ENCODE measurements around the gene SMTN.

The SMTN gene

GRCh38 chr22:31127181-31127772 lies 46.2 kb downstream of the SMTN start:
- DNase-seq (ENCODE audit: low spot score in 2 of 2) (no peak), ATAC-seq (ENCODE audit: low read depth) (peak; percentile 41)
- no peaks in the 10 kb centered on the region for H3K9me3 Mint-ChIP-seq
- H3K4me3 Mint-ChIP-seq = peak overlapping the region; percentile 14
- H3K27me3 Mint-ChIP-seq = peaks cover 11% of the 10 kb centered on the region
- peaks cover 12% of the 10 kb centered on the region for H3K4me1 Mint-ChIP-seq
- H3K36me3 Mint-ChIP-seq = no peaks in the 10 kb centered on the region
- H3K27ac Mint-ChIP-seq = no peak overlapping the region

- H3K4me3 Mint-ChIP-seq = peak overlapping the region; percentile 28
- ATAC-seq (ENCODE audit: low read depth) (no peak), DNase-seq (ENCODE audit: low spot score in 2 of 2) (no peak)
- no peak overlapping the region for H3K27ac Mint-ChIP-seq
- peaks cover 12% of the 10 kb centered on the region for H3K4me1 Mint-ChIP-seq
- peaks cover 11% of the 10 kb centered on the region for H3K27me3 Mint-ChIP-seq
- H3K9me3 Mint-ChIP-seq = no peaks in the 10 kb centered on the region
- H3K36me3 Mint-ChIP-seq = no peaks in the 10 kb centered on the region
Observed at GRCh38 chr22:31128156-31128555, 47.0 kb downstream of the SMTN start.

- Mint-ChIP-seq H3K4me1 (peaks cover 10% of the 10 kb centered on the region), H3K36me3 (no peaks in the 10 kb centered on the region), H3K27ac (no peak overlapping the region), H3K27me3 (peaks cover 7% of the 10 kb centered on the region), H3K9me3 (no peaks in the 10 kb centered on the region), H3K4me3 (no peak overlapping the region)
- ATAC-seq (ENCODE audit: low read depth) (no peak), DNase-seq (ENCODE audit: low spot score in 2 of 2) (no peak)
Observed at GRCh38 chr22:31130873-31131272, 49.8 kb downstream of the SMTN start.

GRCh38 chr22:31133911-31134310 lies 52.8 kb downstream of the SMTN start:
- Mint-ChIP-seq H3K4me1 (no peaks in the 10 kb centered on the region), H3K4me3 (no peak overlapping the region), H3K9me3 (no peaks in the 10 kb centered on the region), H3K27ac (no peak overlapping the region), H3K27me3 (no peaks in the 10 kb centered on the region), H3K36me3 (no peaks in the 10 kb centered on the region)
- ATAC-seq (ENCODE audit: low read depth) (no peak), DNase-seq (ENCODE audit: low spot score in 2 of 2) (no peak)

DNA sequence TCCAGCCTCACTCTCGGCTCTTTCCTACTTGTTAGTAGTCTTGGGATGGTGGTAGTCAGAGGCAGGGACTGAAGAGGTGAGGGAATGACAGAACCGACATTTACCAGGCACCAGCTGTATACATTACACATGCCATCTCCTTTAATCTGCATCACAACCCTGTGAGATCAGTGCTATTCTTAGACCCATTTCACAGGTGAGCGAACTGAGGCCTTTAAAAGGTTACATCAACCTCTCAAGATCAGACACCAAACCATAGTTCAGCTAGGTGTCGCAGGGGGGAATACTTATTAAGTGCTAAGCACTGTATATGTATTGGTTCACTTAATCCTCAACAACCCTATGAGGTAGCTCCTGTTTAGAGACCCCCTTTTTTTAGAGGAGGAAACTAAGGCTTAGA lies 53.6 kb downstream of the SMTN start:
- ATAC-seq (ENCODE audit: low read depth) = no peak
- no peak overlapping the region for H3K27ac Mint-ChIP-seq
- H3K36me3 Mint-ChIP-seq = no peaks in the 10 kb centered on the region
- no peak for DNase-seq (ENCODE audit: low spot score in 2 of 2)
- H3K27me3 Mint-ChIP-seq = peaks cover 1% of the 10 kb centered on the region
- H3K9me3 Mint-ChIP-seq = no peaks in the 10 kb centered on the region
- H3K4me3 Mint-ChIP-seq = no peak overlapping the region
- H3K4me1 Mint-ChIP-seq = no peaks in the 10 kb centered on the region

DNA sequence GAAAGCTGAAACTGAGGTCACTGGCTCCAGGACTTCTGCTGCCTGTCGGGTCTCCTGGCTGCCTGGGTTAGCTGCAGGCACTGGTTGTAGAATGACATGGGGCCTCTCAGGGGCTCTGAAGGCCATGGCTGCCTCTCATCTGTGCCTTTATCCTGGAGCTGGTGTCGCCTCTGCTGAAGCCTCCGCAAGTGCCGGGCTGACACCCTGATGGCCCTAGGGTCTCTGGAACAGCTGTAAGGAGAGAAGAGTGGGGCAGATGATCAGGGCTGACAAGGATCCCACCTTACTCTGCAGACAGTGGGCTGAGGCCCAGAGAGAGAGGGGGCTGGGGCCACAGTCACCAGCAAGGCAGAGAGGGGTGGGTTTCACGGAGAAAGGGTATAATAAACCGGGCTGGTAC lies 54.6 kb downstream of the SMTN start:
- no peak overlapping the region for H3K4me3 Mint-ChIP-seq
- H3K36me3 Mint-ChIP-seq = no peaks in the 10 kb centered on the region
- peaks cover 6% of the 10 kb centered on the region for H3K27me3 Mint-ChIP-seq
- no peak overlapping the region for H3K27ac Mint-ChIP-seq
- DNase-seq (ENCODE audit: low spot score in 2 of 2) = no peak
- ATAC-seq (ENCODE audit: low read depth) = no peak
- no peaks in the 10 kb centered on the region for H3K4me1 Mint-ChIP-seq
- no peaks in the 10 kb centered on the region for H3K9me3 Mint-ChIP-seq

DNA sequence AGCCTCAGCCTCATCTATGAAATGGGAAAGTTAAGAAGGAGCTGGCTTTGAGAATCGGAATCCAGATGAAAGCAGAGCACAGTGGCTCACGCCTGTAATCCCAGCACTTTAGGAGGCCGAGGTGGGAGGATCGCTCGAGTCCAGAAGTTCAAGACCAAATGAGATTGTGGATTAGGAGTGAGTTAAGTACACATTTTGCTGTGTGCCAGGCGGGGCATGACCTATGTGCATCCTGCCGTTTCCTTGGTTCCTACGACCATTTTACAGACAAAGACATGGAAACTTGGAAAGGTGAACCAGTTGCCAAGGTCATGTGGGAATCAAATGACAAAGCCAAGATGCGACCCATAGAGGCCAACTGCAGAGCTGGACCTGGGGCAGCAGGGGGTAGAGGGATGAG lies 55.0 kb downstream of the SMTN start:
- no peak overlapping the region for H3K4me3 Mint-ChIP-seq
- H3K36me3 Mint-ChIP-seq = no peaks in the 10 kb centered on the region
- no peaks in the 10 kb centered on the region for H3K4me1 Mint-ChIP-seq
- no peaks in the 10 kb centered on the region for H3K9me3 Mint-ChIP-seq
- ATAC-seq (ENCODE audit: low read depth) (no peak), DNase-seq (ENCODE audit: low spot score in 2 of 2) (no peak)
- H3K27ac Mint-ChIP-seq = no peak overlapping the region
- peaks cover 6% of the 10 kb centered on the region for H3K27me3 Mint-ChIP-seq

- H3K4me1 Mint-ChIP-seq = no peaks in the 10 kb centered on the region
- no peak overlapping the region for H3K4me3 Mint-ChIP-seq
- DNase-seq (ENCODE audit: low spot score in 2 of 2) (no peak), ATAC-seq (ENCODE audit: low read depth) (no peak)
- no peak overlapping the region for H3K27ac Mint-ChIP-seq
- no peaks in the 10 kb centered on the region for H3K36me3 Mint-ChIP-seq
- no peaks in the 10 kb centered on the region for H3K9me3 Mint-ChIP-seq
- peaks cover 6% of the 10 kb centered on the region for H3K27me3 Mint-ChIP-seq
Observed at GRCh38 chr22:31136711-31137110, 55.6 kb downstream of the SMTN start.

DNA sequence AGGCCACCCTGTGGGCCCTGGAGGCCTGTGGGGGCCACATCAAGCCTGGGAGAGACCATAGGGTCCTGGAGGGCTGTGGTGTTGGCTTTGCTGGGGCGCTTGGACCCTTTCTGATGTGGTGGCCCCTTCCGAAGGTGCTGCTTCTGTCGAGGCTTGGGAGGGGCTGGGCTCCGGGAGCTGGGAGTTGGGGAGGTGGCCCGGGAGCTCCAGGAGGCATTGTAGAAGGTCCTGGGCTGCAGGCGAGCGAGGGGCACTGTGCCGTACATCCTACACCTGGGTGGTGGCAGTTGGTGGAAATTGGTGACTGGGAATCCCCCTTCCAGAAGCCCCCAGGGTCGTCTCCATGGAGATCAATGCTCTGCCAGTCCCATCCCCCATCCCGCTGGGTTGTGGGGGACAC lies 56.6 kb downstream of the SMTN start:
- no peak for DNase-seq (ENCODE audit: low spot score in 2 of 2)
- Mint-ChIP-seq H3K27me3 (peaks cover 7% of the 10 kb centered on the region), H3K4me3 (no peak overlapping the region), H3K27ac (no peak overlapping the region), H3K9me3 (no peaks in the 10 kb centered on the region), H3K36me3 (no peaks in the 10 kb centered on the region), H3K4me1 (no peaks in the 10 kb centered on the region)
- no peak for ATAC-seq (ENCODE audit: low read depth)

DNA sequence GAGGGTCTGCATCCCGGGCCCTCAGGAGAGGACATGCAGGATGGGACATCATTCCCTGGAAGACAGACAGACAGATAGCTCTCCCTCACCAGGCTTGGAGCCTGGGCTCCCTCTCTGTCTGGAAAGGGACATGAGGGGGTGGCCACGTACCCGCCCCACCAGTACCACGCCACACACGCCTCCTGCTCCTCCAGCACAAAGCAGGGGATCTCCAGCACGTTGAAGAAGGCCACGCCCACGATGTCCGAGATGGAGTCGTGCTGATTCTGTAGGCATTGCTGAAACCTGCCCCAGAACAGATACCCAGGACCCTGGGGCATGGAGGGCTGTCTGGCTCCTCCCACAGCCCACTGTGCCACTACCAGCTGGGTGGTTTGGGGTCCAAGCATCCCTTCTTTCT lies 57.0 kb downstream of the SMTN start:
- no peak overlapping the region for H3K27ac Mint-ChIP-seq
- ATAC-seq (ENCODE audit: low read depth) (no peak), DNase-seq (ENCODE audit: low spot score in 2 of 2) (no peak)
- no peaks in the 10 kb centered on the region for H3K36me3 Mint-ChIP-seq
- no peak overlapping the region for H3K4me3 Mint-ChIP-seq
- H3K27me3 Mint-ChIP-seq = peaks cover 7% of the 10 kb centered on the region
- no peaks in the 10 kb centered on the region for H3K9me3 Mint-ChIP-seq
- H3K4me1 Mint-ChIP-seq = no peaks in the 10 kb centered on the region

DNA sequence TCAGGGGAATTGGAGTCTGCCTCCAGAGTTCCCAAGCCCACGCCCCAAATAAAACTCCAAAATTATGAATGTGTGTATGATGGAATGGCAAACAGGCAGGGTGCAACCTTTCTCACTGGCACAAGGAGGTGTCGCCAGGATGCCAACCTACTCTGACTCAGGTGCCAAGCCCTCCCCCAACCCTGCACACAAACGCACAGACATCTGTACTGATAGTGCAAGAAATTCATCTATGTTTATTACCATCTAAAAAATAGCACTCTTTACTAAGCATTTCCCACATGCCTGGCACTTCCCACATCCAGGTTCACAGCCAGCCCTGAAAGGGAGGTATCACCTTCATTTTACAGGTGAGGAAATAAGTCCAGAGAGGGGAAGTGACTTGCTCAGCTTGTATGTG lies 57.9 kb downstream of the SMTN start:
- DNase-seq (ENCODE audit: low spot score in 2 of 2) (no peak), ATAC-seq (ENCODE audit: low read depth) (no peak)
- Mint-ChIP-seq H3K4me3 (no peak overlapping the region), H3K36me3 (no peaks in the 10 kb centered on the region), H3K27ac (no peak overlapping the region), H3K9me3 (no peaks in the 10 kb centered on the region), H3K4me1 (no peaks in the 10 kb centered on the region), H3K27me3 (peaks cover 7% of the 10 kb centered on the region)

DNA sequence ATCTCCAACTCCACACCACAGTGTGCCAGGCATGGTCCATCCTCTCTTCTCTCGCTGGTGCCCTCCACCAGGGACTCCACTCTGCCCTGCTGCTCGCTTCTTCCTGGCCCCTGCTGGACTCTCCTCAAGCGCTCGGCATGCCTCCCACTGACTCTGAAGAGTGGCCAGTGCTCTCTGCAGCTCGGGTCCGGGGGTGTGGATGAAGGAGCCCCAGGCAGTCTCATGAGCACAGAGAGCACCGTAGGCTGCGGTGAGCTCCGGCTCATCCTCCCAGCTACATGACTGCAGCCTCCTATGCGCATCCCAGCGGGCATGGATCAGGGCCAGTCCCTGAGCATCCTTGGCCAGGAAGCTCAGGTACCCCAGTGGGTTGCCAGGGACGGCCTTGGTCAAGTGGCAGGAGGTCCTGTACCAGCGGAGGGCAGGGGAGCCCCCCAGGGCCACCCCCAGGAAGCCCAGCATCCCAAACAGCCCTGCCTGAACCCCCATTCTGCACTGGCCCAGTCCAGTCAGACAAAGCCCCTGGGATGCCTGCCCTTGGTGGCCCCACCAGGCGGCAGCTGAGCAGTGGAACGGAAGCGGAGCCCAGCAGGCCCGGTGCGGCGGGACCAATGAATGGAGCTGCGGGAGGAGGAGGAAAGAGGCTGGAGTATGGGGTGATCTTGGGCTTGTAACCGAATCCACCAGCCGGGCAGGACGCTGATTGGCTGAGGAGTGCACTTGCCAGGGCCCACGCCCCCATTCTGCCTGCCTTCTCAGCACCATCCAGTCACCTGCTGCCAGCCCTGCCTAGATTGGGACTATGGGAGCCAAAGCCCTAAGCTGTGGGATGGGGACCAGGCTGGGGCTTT lies 59.0 kb downstream of the SMTN start, which contains the start of gene PLA2G3:
Gene PLA2G3 (minus strand): TSS at position 643 of the 851 bp plus-strand sequence. CDS start 154 bp downstream, at position 489.
- Mint-ChIP-seq H3K36me3 (no peaks in the 10 kb centered on the region), H3K9me3 (no peaks in the 10 kb centered on the region), H3K27ac (no peak within 1 kb of the TSS), H3K27me3 (peaks cover 7% of the 10 kb centered on the region), H3K4me1 (no peaks in the 10 kb centered on the region), H3K4me3 (no peak within 1 kb of the TSS)
- ATAC-seq (ENCODE audit: low read depth) (no peak), DNase-seq (ENCODE audit: low spot score in 2 of 2) (no peak)

DNA sequence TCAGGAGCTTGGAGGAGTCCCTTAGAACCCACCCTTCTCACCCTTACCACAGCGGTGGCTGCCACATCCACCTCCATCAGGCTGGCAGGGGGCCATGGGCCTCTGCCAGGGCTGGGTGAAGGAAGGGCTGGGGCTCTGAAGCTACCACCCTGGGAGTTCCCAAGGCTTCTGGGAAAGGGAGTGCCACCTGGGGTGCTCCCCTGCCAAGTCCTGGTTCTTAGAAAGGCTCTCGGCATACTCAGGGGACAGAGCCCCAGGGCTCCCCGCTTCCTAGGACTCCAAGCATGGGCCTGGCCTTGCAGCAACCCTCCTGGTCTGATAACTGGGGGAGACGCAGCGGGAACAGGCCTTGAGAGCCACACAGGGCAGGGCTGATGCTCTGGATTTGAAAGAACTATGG lies 59.6 kb downstream of the SMTN start:
- Mint-ChIP-seq H3K9me3 (no peaks in the 10 kb centered on the region), H3K27me3 (peaks cover 7% of the 10 kb centered on the region), H3K36me3 (no peaks in the 10 kb centered on the region), H3K4me3 (no peak overlapping the region), H3K4me1 (no peaks in the 10 kb centered on the region), H3K27ac (no peak overlapping the region)
- DNase-seq (ENCODE audit: low spot score in 2 of 2) (no peak), ATAC-seq (ENCODE audit: low read depth) (no peak)

GRCh38 chr22:31141551-31141950 lies 60.4 kb downstream of the SMTN start:
- ATAC-seq (ENCODE audit: low read depth) = no peak
- H3K4me3 Mint-ChIP-seq = no peak overlapping the region

GRCh38 chr22:31142285-31142684 lies 61.2 kb downstream of the SMTN start:
- DNase-seq (ENCODE audit: low spot score in 2 of 2) (no peak), ATAC-seq (ENCODE audit: low read depth) (no peak)
- no peak overlapping the region for H3K27ac Mint-ChIP-seq
- H3K4me3 Mint-ChIP-seq = no peak overlapping the region
- H3K4me1 Mint-ChIP-seq = no peaks in the 10 kb centered on the region
- H3K9me3 Mint-ChIP-seq = no peaks in the 10 kb centered on the region
- no peaks in the 10 kb centered on the region for H3K36me3 Mint-ChIP-seq
- peaks cover 7% of the 10 kb centered on the region for H3K27me3 Mint-ChIP-seq

More at GRCh38 chr22:31141551-31141950, 60.4 kb downstream of the SMTN start:
- Mint-ChIP-seq H3K9me3 (no peaks in the 10 kb centered on the region), H3K27me3 (peaks cover 7% of the 10 kb centered on the region), H3K27ac (no peak overlapping the region), H3K4me1 (no peaks in the 10 kb centered on the region), H3K36me3 (no peaks in the 10 kb centered on the region)
- no peak for DNase-seq (ENCODE audit: low spot score in 2 of 2)
